Keratinocyte (primary cell): ENCODE measurements around the gene ZNF789. TPM values are rescaled to one million over a fixed set of nuclear protein-coding genes. Genes with fewer than 3 reads are reported as not detected.

Experiments
- DNase-seq: peaks from one replicate; pipeline ENCODE4 v3.0.0-alpha.2; 2011; ENCODE audit warnings: low read depth, missing footprints, low spot score
- FAIRE-seq: peaks from 2 replicates; lab custom pipeline; 2011; peaks lifted over from hg19 to GRCh38; lab: Jason Lieb, UNC
- H2AFZ ChIP-seq: 2 replicates; pipeline ENCODE4 v1.6.0; 2012; ENCODE audit warnings: low read length, control low read depth, inconsistent platforms; ENCODE audit not compliant: control insufficient read depth
- H3K27ac ChIP-seq: 2 replicates; pipeline ENCODE4 v1.5.1; 2011; ENCODE audit warnings: low read length; ENCODE audit not compliant: control insufficient read depth, insufficient read depth
- H3K27me3 ChIP-seq: 3 replicates; pipeline ENCODE4 v1.6.0; 2011; ENCODE audit warnings: low read length; ENCODE audit not compliant: control insufficient read depth, insufficient read depth; ENCODE audit errors: extremely low read depth
- H3K36me3 ChIP-seq, 2 experiments: 2 replicates in 1 of 2; 3 replicates in 1 of 2; pipeline ENCODE4 v1.5.1; 2011; ENCODE audit warnings: low read length in 2 of 2, mild to moderate bottlenecking in 1 of 2; ENCODE audit not compliant: control insufficient read depth in 2 of 2, insufficient read depth in 2 of 2; ENCODE audit errors: extremely low read depth in 1 of 2
- H3K4me1 ChIP-seq: 3 replicates; pipeline ENCODE4 v1.5.1; 2011; ENCODE audit warnings: low read length; ENCODE audit not compliant: control insufficient read depth, insufficient read depth; ENCODE audit errors: extremely low read depth
- H3K4me2 ChIP-seq: 3 replicates; pipeline ENCODE4 v1.6.0; 2011; ENCODE audit warnings: low read depth, low read length; ENCODE audit not compliant: control insufficient read depth, insufficient read depth; ENCODE audit errors: extremely low read depth
- H3K4me3 ChIP-seq, 3 experiments: fragments of 200-600 bp in 1 of 3; sonication (generic) in 1 of 3; 2 replicates in 2 of 3; 3 replicates in 1 of 3; pipeline ENCODE4 v1.5.1; 2011 to 2016; ENCODE audit warnings: low read length in 3 of 3, mild to moderate bottlenecking in 3 of 3, control low read depth in 2 of 3, inconsistent platforms in 1 of 3, low read depth in 1 of 3, mixed read lengths in 1 of 3, mixed run types in 1 of 3, moderate library complexity in 1 of 3; ENCODE audit not compliant: control insufficient read depth in 2 of 3, insufficient read depth in 2 of 3; ENCODE audit errors: extremely low read depth in 1 of 3
- H3K79me2 ChIP-seq: 2 replicates; pipeline ENCODE4 v1.6.0; 2012; ENCODE audit warnings: low read length; ENCODE audit not compliant: control insufficient read depth, insufficient read depth
- H3K9ac ChIP-seq: 3 replicates; pipeline ENCODE4 v1.6.0; 2011; ENCODE audit warnings: low read length; ENCODE audit not compliant: control insufficient read depth, insufficient read depth; ENCODE audit errors: extremely low read depth
- H3K9me1 ChIP-seq: 3 replicates; pipeline ENCODE4 v1.6.0; 2011; ENCODE audit warnings: low read length; ENCODE audit not compliant: control insufficient read depth, insufficient read depth; ENCODE audit errors: extremely low read depth
- H3K9me3 ChIP-seq: 2 replicates; pipeline ENCODE4 v1.5.1; 2012; ENCODE audit warnings: low read depth, low read length; ENCODE audit not compliant: control insufficient read depth
- H4K20me1 ChIP-seq: 3 replicates; pipeline ENCODE4 v1.6.0; 2011; ENCODE audit warnings: low read length; ENCODE audit not compliant: control insufficient read depth, insufficient read depth; ENCODE audit errors: extremely low read depth
- EZH2 ChIP-seq: IDR thresholded peaks from one replicate; pipeline ENCODE4 v1.6.1; 2012; ENCODE audit warnings: inconsistent platforms, mild to moderate bottlenecking, low read length, moderate library complexity
- dilution Hi-C: fragments of 300-500 bp; cut with MboI; formaldehyde crosslinking; loops from one replicate; pipeline ENCODE4 v1.7.0; 2020; ENCODE audit warnings: low sequenced_read_pairs; ENCODE audit not compliant: extremely low pct_ligation_motif_present
- polyA plus RNA-seq, 5 experiments: library from polyadenylated mRNA; depleted of rRNA in 3 of 5; stranded (reverse) in 3 of 5; stranded (forward) in 1 of 5; unstranded in 1 of 5; fragments of >200 nt; gene quantifications; 1 replicate in 1 of 5; 2 replicates in 3 of 5; 3 replicates in 1 of 5; pipeline versions ENCODE4 v1.2.1 to v1.2.3, GENCODE V29; 2011 to 2012; ENCODE audit warnings: missing spikeins in 2 of 5, low read depth in 1 of 5, low replicate concordance in 1 of 5
- TF ChIP-seq, protein P1 (sequence below), 3 experiments: IDR thresholded peaks in 1 of 3; conservative IDR thresholded peaks in 1 of 3; optimal IDR thresholded peaks in 1 of 3; 2 replicates in 2 of 3; 3 replicates in 1 of 3; pipeline versions ENCODE3 to v1.5.1; 2011; ENCODE audit warnings: low read length in 3 of 3, mild to moderate bottlenecking in 3 of 3, moderate library complexity in 2 of 3, control low read depth in 1 of 3, inconsistent platforms in 1 of 3; ENCODE audit not compliant: insufficient read depth in 2 of 3; ENCODE audit errors: extremely low read depth in 1 of 3

The ZNF789 gene
- polyA plus RNA-seq, 1 donor (not counting 4 experiments of a cell fraction or from before 2014, with no cell fraction given), result 17.5 TPM

DNA sequence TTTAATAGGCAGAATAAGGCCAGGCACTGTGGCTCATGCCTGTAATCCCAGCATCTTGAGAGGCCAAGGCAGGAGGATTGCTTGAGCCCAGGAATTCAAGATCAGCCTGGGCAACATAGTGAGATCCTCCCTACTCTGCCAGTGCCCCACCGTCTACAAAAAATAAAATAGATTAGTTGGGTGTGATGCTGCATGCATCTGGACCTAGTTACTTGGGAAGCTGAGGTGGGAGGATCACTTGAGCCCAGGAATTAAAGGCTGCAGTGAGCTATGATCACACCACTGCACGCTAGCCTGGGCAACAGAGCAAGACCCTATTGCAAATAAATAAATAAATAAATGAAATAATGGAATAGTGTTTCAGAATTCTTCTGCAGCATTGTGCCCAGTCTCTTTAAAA is 63.0 kb downstream of the ZNF789 start:
- Histone ChIP-seq H3K9me3 (peaks cover 23% of the 10 kb centered on the region), H4K20me1 (no peaks in the 10 kb centered on the region)

More for the DNA sequence above, 63.0 kb downstream of the ZNF789 start:
- Histone ChIP-seq H3K9me1 (no peaks in the 10 kb centered on the region), H3K27ac (no peak overlapping the region), H3K4me3 (no peak overlapping the region), H3K4me1 (no peaks in the 10 kb centered on the region), H3K36me3 (peaks cover 13 to 20% of the 10 kb centered on the region in 2 experiments), H3K4me2 (no peak overlapping the region), H3K9ac (no peak overlapping the region), H2AFZ (no peak overlapping the region), H3K79me2 (no peaks in the 10 kb centered on the region), H3K27me3 (no peaks in the 10 kb centered on the region)
- DNase-seq (no peak), FAIRE-seq (no peak)
- TF ChIP-seq EZH2, result no peak
- TF ChIP-seq, protein P1, sequence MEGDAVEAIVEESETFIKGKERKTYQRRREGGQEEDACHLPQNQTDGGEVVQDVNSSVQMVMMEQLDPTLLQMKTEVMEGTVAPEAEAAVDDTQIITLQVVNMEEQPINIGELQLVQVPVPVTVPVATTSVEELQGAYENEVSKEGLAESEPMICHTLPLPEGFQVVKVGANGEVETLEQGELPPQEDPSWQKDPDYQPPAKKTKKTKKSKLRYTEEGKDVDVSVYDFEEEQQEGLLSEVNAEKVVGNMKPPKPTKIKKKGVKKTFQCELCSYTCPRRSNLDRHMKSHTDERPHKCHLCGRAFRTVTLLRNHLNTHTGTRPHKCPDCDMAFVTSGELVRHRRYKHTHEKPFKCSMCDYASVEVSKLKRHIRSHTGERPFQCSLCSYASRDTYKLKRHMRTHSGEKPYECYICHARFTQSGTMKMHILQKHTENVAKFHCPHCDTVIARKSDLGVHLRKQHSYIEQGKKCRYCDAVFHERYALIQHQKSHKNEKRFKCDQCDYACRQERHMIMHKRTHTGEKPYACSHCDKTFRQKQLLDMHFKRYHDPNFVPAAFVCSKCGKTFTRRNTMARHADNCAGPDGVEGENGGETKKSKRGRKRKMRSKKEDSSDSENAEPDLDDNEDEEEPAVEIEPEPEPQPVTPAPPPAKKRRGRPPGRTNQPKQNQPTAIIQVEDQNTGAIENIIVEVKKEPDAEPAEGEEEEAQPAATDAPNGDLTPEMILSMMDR (optimal IDR thresholded peaks at IDR 0.05 in 1 of 3, IDR thresholded peaks at IDR 0.05 in 1 of 3, conservative IDR thresholded peaks at IDR 0.05 in 1 of 3; ENCODE audit: extremely low read depth in 1 of 3, insufficient read depth in 2 of 3, low read length in 3 of 3), result no peak
- dilution Hi-C loops, result no loop called here

Other genes starting within 250 kb of the ZNF789 start
- gene MYH16, start 200.1 kb upstream of the ZNF789 start, polyA plus RNA-seq, result 0.55 to 2.2 TPM (median 0.69 TPM) in 3 replicates
- gene ARPC1A, start 147.0 kb upstream of the ZNF789 start, polyA plus RNA-seq, result 123 to 265 TPM (median 133 TPM) in 3 replicates
- 352 to 488 TPM (median 383 TPM) in 3 replicates for gene ARPC1B, start 98.2 kb upstream of the ZNF789 start, polyA plus RNA-seq
- 35.6 to 137 TPM (median 99.1 TPM) in 3 replicates for gene PDAP1, start 64.3 kb upstream of the ZNF789 start, polyA plus RNA-seq
- 35.8 to 73.3 TPM (median 70.1 TPM) in 3 replicates for gene BUD31, start 63.9 kb upstream of the ZNF789 start, polyA plus RNA-seq
- 2.8 to 3.5 TPM (median 3.3 TPM) in 3 replicates for gene PTCD1, start 34.1 kb upstream of the ZNF789 start, polyA plus RNA-seq
- 21.8 to 28.6 TPM (median 25.0 TPM) in 3 replicates for gene CPSF4, start 33.9 kb upstream of the ZNF789 start, polyA plus RNA-seq
- gene ATP5MF, start 6.7 kb upstream of the ZNF789 start, polyA plus RNA-seq, result 741 to 2,588 TPM (median 871 TPM) in 3 replicates
- 9.1 to 10.4 TPM (median 10.1 TPM) in 3 replicates for gene ZNF394, start 27.4 kb downstream of the ZNF789 start, polyA plus RNA-seq
- 7.4 to 8.4 TPM (median 8.4 TPM) in 3 replicates for gene ZKSCAN5, start 31.8 kb downstream of the ZNF789 start, polyA plus RNA-seq
- gene FAM200A, start 79.2 kb downstream of the ZNF789 start, polyA plus RNA-seq, result 5.5 to 7.6 TPM (median 5.7 TPM) in 3 replicates
- 46.2 to 71.1 TPM (median 59.6 TPM) in 3 replicates for gene ZNF655, start 85.8 kb downstream of the ZNF789 start, polyA plus RNA-seq
- gene TMEM225B, start 125.4 kb downstream of the ZNF789 start, polyA plus RNA-seq, result 0.18 to 0.26 TPM (median 0.23 TPM) in 3 replicates
- gene ZSCAN25, start 144.1 kb downstream of the ZNF789 start, polyA plus RNA-seq, result 10.3 to 13.1 TPM (median 11.6 TPM) in 3 replicates
- gene CYP3A5, start 207.1 kb downstream of the ZNF789 start, polyA plus RNA-seq, result 2.0 to 4.5 TPM (median 3.4 TPM) in 3 replicates